Activated CD4-positive, alpha-beta memory T cell treated with anti-CD3 and anti-CD28 coated beads for 36 hours (primary cell): ENCODE measurements around the gene TTC29. TPM values are rescaled to one million over a fixed set of nuclear protein-coding genes. Genes with fewer than 3 reads are reported as not detected.

ENCODE experiments used
- CTCF ChIA-PET: fragments of 350-600 bp; sonication (Branson Sonifier 250); formaldehyde crosslinking; loops from one replicate; lab custom pipeline; 2021; ENCODE audit warnings: antibody characterized with exemption, inconsistent platforms; lab: Charles Lee
- POLR2A ChIA-PET: fragments of 350-600 bp; sonication (Branson Sonifier 250); formaldehyde crosslinking; loops from one replicate; lab custom pipeline; 2021; ENCODE audit warnings: antibody characterized with exemption; lab: Charles Lee
- DNase-seq: peaks from one replicate; pipeline ENCODE4 v3.0.0-alpha.2; 2020
- H3K27ac Mint-ChIP-seq: one replicate; pipeline ENCODE4 v1.8.0; 2021; ENCODE audit warnings: mixed read lengths
- H3K27me3 Mint-ChIP-seq: one replicate; pipeline ENCODE4 v1.8.0; 2021; ENCODE audit warnings: mixed read lengths
- H3K36me3 Mint-ChIP-seq: one replicate; pipeline ENCODE4 v1.8.0; 2021; ENCODE audit warnings: mixed read lengths
- H3K4me1 Mint-ChIP-seq: one replicate; pipeline ENCODE4 v1.8.0; 2021; ENCODE audit warnings: low read depth, mixed read lengths
- H3K4me3 Mint-ChIP-seq: one replicate; pipeline ENCODE4 v1.8.0; 2021; ENCODE audit warnings: mild to moderate bottlenecking, mixed read lengths
- H3K9me3 Mint-ChIP-seq: one replicate; pipeline ENCODE4 v1.8.0; 2021; ENCODE audit warnings: mixed read lengths
- intact Hi-C: fragments of 100-400 bp; cut with micrococcal nuclease; formaldehyde crosslinking; loops from one replicate; pipeline ENCODE4 v1.15.1; 2023
- total RNA-seq, 2 experiments: library from RNA; stranded (reverse); gene quantifications; one replicate each; pipeline ENCODE4 v1.2.3, GENCODE V29; 2021

The TTC29 gene
- total RNA-seq, 2 experiments from 2014 or later = not detected

DNA sequence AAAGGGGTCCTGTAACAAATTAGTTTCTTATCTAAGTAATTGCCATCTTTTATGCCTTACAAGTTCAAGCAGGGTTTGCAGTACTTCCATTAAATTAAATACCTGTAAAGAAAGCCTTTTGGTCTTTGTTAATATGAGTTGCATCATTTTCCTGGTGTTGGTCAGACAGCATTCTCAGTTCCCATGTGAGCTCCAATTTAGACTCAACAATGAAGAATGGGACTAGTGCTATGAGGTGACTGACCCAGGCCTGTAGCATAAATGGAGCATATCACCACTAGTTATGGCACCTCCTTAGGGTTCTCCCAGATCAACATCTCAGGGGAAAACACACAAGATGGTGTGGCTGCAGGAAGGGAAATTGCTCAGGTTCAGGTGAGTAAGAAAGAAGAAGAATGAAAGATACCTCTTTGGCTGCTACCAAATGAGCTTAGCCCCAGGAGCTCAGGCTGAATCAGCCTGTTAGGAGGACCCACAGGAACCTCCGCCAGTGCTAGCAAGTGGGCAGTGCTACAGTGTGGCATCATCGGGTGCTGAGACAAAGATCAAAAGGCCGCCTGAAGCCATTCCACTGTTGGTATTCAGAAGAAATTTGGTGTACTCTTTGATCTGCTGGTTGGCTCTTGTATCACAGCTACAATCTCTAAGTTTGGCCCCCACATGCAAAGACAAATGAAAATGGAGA is 1.8 kb downstream of the TTC29 start:
- POLR2A ChIA-PET = interaction anchor here (0.8 kb wide), 1 partner anchor 26 kb away, joined by 3 read pairs; no protein-coding TSS in a partner anchor
- Mint-ChIP-seq H3K36me3 (no peaks in the 10 kb centered on the region), H3K9me3 (no peaks in the 10 kb centered on the region), H3K4me3 (no peak overlapping the region), H3K4me1 (peaks cover 22% of the 10 kb centered on the region), H3K27me3 (peaks cover 13% of the 10 kb centered on the region), H3K27ac (no peak overlapping the region)
- CTCF ChIA-PET = no interaction called here
- DNase-seq = no peak
- intact Hi-C loops = no loop called here

DNA sequence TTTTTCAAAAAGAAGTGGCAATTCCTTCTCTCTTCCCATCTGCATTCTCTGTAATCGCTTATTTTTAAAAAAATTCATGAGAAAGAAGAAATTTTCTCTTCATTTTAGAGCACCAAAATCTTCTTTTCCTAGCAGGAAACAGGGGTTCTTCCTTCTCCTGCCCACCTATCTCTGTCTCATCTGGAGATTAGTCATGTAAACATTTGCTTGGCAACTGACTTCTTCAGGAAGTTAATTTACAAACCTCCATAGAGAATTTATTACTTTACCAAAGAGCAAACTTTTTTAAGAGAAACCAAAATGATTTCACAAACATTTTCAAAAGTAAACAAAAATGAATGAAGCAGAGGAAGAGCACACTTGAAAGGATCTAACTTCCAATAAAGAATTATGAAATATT is 13.5 kb downstream of the TTC29 start:
- POLR2A ChIA-PET = no interaction called here

DNA sequence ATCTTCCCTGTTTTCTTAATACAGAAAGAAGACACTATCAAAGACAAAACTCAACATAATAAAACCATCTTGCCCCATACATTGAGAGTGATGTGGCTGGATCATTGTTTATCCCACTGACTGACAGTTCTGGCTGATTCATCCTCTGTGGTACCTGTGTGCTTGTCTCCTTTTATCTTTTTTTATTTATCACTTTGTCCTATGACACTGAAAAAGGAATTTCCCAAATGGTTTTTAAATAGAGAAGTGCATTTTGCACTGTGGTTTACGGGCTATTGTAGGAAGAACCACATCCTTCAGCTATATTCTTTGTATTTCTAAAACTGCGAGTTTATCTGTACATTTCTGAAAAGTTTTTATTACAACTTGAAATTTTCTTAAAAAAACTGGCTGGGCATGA is 15.0 kb downstream of the TTC29 start:
- no peak overlapping the region for H3K4me3 Mint-ChIP-seq

More for the DNA sequence above, 13.5 kb downstream of the TTC29 start:
- intact Hi-C loops = no loop called here
- CTCF ChIA-PET = no interaction called here
- H3K27me3 Mint-ChIP-seq = peaks cover 8% of the 10 kb centered on the region
- H3K4me3 Mint-ChIP-seq = no peak overlapping the region
- no peak overlapping the region for H3K27ac Mint-ChIP-seq
- no peaks in the 10 kb centered on the region for H3K9me3 Mint-ChIP-seq
- H3K4me1 Mint-ChIP-seq = no peaks in the 10 kb centered on the region
- no peak for DNase-seq
- no peaks in the 10 kb centered on the region for H3K36me3 Mint-ChIP-seq

DNA sequence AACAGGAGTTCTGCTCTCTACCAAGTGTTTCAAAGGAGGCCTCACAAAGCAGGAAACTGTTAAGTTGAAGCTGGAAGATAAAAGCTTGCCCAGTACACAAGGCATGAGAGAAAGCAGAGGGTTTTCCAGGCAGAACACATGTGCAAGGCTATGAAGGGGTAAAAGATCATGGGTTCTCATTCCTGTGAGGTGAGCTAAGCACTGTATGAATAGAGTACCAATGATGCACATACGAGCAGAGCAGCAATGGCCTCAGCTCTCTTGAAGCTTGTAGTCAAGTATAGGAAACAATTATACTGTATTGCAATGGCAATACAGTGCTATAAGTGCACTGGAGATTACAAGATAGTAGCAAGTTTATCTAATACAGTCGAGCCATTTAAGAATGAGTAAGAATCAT is 18.0 kb downstream of the TTC29 start:
- no peak for DNase-seq
- Mint-ChIP-seq H3K27me3 (peaks cover 8% of the 10 kb centered on the region), H3K4me3 (no peak overlapping the region), H3K27ac (no peak overlapping the region), H3K9me3 (no peaks in the 10 kb centered on the region), H3K4me1 (no peaks in the 10 kb centered on the region), H3K36me3 (no peaks in the 10 kb centered on the region)
- ChIA-PET CTCF (interaction anchor here (0.6 kb wide), 1 partner anchor 480 kb away, joined by 3 read pairs; no protein-coding TSS in a partner anchor), POLR2A (no interaction called here)
- intact Hi-C loops = no loop called here

More for the DNA sequence above, 15.0 kb downstream of the TTC29 start:
- peaks cover 8% of the 10 kb centered on the region for H3K27me3 Mint-ChIP-seq
- ChIA-PET POLR2A (no interaction called here), CTCF (no interaction called here)
- H3K36me3 Mint-ChIP-seq = no peaks in the 10 kb centered on the region
- no peaks in the 10 kb centered on the region for H3K4me1 Mint-ChIP-seq
- no peaks in the 10 kb centered on the region for H3K9me3 Mint-ChIP-seq
- no peak overlapping the region for H3K27ac Mint-ChIP-seq
- DNase-seq = no peak
- intact Hi-C loops = no loop called here

DNA sequence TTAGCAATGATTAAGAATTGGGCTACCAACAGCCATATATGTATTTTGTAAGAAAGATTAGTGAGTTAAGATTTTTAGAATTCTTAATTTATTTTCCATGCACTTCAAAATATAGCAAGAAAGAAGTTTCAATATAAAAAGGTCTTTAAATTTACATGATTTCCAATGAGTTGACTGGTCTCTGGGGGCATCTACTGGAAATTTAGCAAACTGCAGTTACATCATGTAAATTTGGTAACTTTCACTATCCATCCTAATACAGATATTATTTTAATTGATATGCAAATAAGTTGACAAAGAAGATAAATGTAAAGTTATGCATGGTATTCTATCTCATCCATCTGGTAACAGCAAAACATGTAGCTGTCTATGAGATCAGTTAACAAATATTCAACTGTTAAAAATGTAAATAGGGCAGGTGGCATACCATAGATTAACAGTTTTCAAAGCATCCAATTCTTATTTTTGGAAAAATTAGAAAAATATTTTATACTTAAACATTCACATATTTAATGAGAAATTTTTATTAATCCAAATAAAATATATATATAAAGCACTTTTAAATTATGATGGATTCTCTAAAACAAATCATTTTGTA is 29.1 kb downstream of the TTC29 start:
- ChIA-PET CTCF (interaction anchor here (0.7 to 1.2 kb wide), 2 partner anchors 673 to 692 kb away, joined by 3 to 6 read pairs; no protein-coding TSS in a partner anchor), POLR2A (no interaction called here)
- intact Hi-C loops = loop anchor here (1.0 to 10.0 kb wide), 4 partner anchors 575 to 959 kb away; no protein-coding TSS in a partner anchor

DNA sequence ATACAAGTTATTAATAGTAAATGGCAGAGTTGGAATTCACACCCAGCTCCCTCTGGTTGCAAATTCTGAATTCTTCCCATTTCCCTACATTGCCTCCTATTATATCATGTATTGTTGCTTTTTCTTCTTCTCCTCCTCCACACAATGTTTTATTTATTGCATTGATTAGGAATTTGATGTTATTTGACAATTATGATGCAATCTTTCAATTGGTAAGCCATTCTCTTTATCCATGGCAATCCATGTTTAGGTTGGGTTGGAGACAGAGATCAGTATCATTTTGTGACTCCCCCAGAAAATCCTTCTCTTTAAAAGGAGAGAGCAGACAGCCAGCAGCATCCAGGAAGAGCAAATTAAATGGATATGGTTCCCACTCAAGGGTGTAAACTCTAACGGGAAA is 30.5 kb downstream of the TTC29 start:
- Mint-ChIP-seq H3K4me3 (no peak overlapping the region), H3K27ac (no peak overlapping the region), H3K9me3 (no peaks in the 10 kb centered on the region), H3K36me3 (no peaks in the 10 kb centered on the region), H3K4me1 (no peaks in the 10 kb centered on the region), H3K27me3 (peaks cover 4% of the 10 kb centered on the region)
- no peak for DNase-seq
- intact Hi-C loops = loop anchor here (5.0 to 10.0 kb wide), 2 partner anchors 820 to 958 kb away; no protein-coding TSS in a partner anchor
- CTCF ChIA-PET = interaction anchor here (0.7 to 1.2 kb wide), 4 partner anchors 440 to 954 kb away, joined by 3 to 6 read pairs (median 4); no protein-coding TSS in a partner anchor
- POLR2A ChIA-PET = no interaction called here

More for the DNA sequence above, 29.1 kb downstream of the TTC29 start:
- Mint-ChIP-seq H3K27ac (no peak overlapping the region), H3K4me3 (no peak overlapping the region), H3K4me1 (no peaks in the 10 kb centered on the region), H3K27me3 (peaks cover 4% of the 10 kb centered on the region), H3K36me3 (no peaks in the 10 kb centered on the region), H3K9me3 (no peaks in the 10 kb centered on the region)
- no peak for DNase-seq

DNA sequence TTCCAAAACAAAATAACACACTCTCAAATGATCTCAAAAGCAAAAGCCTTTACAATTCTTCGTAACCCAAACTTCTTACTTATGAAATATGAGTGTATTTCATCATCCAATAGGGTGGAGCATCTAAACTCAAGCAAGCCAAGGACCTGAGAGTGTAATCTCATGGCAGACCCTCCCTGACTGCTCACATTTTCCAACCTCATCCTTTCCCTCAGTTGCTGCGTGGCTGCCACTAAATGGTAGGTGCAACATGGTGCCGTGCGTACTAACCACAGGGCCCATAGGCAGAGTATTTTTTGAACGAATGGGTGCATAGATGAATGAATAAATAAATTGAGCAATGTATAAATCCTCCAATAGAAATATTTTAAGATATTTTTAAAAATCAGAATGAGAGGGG is 45.4 kb downstream of the TTC29 start:
- Mint-ChIP-seq H3K4me1 (no peaks in the 10 kb centered on the region), H3K27me3 (peaks cover 8% of the 10 kb centered on the region), H3K27ac (no peak overlapping the region), H3K9me3 (no peaks in the 10 kb centered on the region), H3K36me3 (no peaks in the 10 kb centered on the region), H3K4me3 (no peak overlapping the region)
- POLR2A ChIA-PET = no interaction called here
- no peak for DNase-seq
- intact Hi-C loops = no loop called here
- CTCF ChIA-PET = interaction anchor here (1.1 to 1.7 kb wide), 2 partner anchors 19 to 558 kb away, joined by 4 to 8 read pairs; no protein-coding TSS in a partner anchor

DNA sequence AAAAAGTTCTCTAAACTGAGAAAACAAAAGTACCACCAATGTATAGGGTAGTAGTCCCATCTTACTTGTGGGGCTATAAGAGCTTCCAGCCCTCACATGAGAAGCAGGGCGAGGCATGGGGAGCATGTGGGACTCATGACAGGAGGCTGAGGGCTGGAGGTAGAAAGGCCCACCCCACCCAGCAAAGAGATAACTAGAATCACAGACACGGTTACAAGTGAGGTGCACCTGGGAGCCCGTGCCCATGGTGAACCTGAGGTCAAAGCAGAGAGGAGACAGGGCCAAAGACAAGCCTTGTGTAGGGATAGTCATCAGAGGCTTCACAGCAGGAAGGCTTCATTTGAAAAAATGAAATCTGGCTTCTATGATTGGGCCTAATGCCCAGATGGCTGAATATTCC is 55.4 kb downstream of the TTC29 start:
- no peak overlapping the region for H3K4me3 Mint-ChIP-seq
- POLR2A ChIA-PET = no interaction called here
- no peaks in the 10 kb centered on the region for H3K9me3 Mint-ChIP-seq
- no peaks in the 10 kb centered on the region for H3K27me3 Mint-ChIP-seq
- CTCF ChIA-PET = interaction anchor here (0.5 kb wide), 1 partner anchor 524 kb away, joined by 4 read pairs; no protein-coding TSS in a partner anchor
- H3K4me1 Mint-ChIP-seq = no peaks in the 10 kb centered on the region
- intact Hi-C loops = no loop called here
- H3K36me3 Mint-ChIP-seq = no peaks in the 10 kb centered on the region
- no peak for DNase-seq
- no peak overlapping the region for H3K27ac Mint-ChIP-seq

DNA sequence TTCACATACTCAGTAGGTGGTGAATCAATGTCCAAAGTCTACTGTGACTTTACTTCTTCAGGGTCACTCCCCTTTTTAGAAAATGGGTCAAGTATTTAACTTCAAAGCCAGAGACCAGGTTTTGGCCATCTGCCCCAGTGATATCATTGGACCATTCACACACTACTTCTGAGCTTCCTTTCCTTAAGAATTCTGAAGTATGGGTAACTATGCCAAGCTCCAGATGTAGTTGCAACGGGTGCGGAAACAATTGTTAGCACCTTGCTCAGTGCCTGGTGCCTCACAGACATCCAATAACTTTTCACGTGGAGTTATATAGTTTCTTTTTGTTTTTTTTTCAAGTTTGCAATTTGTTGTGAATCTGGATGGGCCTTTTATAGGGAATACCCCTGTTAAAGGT is 62.6 kb downstream of the TTC29 start:
- H3K27ac Mint-ChIP-seq = no peak overlapping the region
- no peaks in the 10 kb centered on the region for H3K36me3 Mint-ChIP-seq

DNA sequence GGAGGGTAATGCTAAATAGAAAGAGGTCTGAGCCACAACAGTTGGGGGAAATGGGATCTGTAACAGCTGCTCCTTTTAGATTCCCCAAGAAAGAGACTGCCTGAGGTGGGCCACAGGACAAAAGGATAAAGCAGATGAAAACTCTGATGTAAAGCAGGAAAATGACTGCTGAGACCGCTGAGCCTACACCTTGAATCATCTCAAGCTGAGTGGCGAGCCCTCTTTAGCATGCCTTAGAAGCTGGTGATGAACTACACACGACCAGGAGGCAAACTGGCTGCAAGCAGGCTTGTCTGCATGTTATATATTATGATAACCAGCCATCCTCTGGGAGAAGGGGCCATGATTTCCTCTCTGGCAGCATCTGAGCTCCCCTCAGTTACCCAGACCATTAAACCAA is 88.4 kb downstream of the TTC29 start:
- DNase-seq = no peak
- Mint-ChIP-seq H3K27me3 (peaks cover 12% of the 10 kb centered on the region), H3K36me3 (no peaks in the 10 kb centered on the region), H3K4me1 (no peaks in the 10 kb centered on the region), H3K9me3 (no peaks in the 10 kb centered on the region), H3K27ac (no peak overlapping the region), H3K4me3 (no peak overlapping the region)
- intact Hi-C loops = no loop called here
- CTCF ChIA-PET = interaction anchor here (0.6 kb wide), 1 partner anchor 66 kb away, joined by 3 read pairs; no protein-coding TSS in a partner anchor
- POLR2A ChIA-PET = no interaction called here

More for the DNA sequence above, 62.6 kb downstream of the TTC29 start:
- H3K4me1 Mint-ChIP-seq = no peaks in the 10 kb centered on the region
- DNase-seq = no peak
- POLR2A ChIA-PET = no interaction called here
- CTCF ChIA-PET = no interaction called here
- no peaks in the 10 kb centered on the region for H3K27me3 Mint-ChIP-seq
- intact Hi-C loops = no loop called here
- H3K4me3 Mint-ChIP-seq = no peak overlapping the region
- H3K9me3 Mint-ChIP-seq = no peaks in the 10 kb centered on the region

DNA sequence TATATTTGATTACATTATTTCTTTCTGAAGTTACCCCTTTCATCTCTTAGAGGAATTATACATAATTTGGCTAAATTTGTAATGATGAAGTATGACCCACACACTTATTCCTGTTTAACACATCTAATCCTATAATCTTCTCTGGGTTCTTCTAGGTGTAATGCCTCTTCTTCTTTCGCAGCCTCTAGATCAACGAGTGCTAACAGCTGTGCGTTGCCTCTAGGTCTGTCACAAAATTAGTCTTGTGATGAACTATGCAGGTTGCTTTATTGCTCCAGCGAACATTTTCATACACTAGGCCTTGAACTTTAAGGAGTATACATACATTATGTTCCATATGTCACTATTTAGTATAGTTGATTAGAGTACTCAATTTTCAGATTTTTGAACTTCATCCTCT is 89.9 kb downstream of the TTC29 start:
- DNase-seq = no peak
- intact Hi-C loops = no loop called here
- CTCF ChIA-PET = no interaction called here
- no peak overlapping the region for H3K4me3 Mint-ChIP-seq
- H3K4me1 Mint-ChIP-seq = no peaks in the 10 kb centered on the region
- no peaks in the 10 kb centered on the region for H3K36me3 Mint-ChIP-seq
- no peak overlapping the region for H3K27ac Mint-ChIP-seq
- no peaks in the 10 kb centered on the region for H3K9me3 Mint-ChIP-seq
- POLR2A ChIA-PET = no interaction called here
- peaks cover 12% of the 10 kb centered on the region for H3K27me3 Mint-ChIP-seq

DNA sequence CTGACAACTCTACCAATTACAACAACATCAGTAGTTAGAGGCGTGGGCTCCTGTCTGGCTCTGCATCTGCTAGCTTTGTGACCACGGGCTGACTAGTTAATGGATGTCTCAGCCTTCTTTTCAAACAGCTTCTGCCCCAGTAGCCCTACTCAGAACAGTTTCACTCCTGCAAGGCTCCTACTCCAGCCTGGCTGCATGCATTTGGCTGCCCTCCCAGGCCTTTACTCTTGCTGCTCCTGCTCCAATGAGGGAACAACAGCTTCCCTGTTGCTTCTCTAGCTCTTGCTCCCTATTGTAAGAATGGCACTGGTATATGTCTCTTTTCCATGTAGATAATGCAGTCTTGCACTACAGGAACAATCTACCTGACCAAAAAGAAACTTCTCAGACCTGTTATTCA is 93.3 kb downstream of the TTC29 start:
- Mint-ChIP-seq H3K27ac (no peak overlapping the region), H3K9me3 (no peaks in the 10 kb centered on the region), H3K4me3 (no peak overlapping the region), H3K27me3 (peaks cover 10% of the 10 kb centered on the region), H3K4me1 (no peaks in the 10 kb centered on the region), H3K36me3 (no peaks in the 10 kb centered on the region)
- no peak for DNase-seq
- CTCF ChIA-PET = no interaction called here
- intact Hi-C loops = no loop called here
- POLR2A ChIA-PET = interaction anchor here (0.7 kb wide), 1 partner anchor 9 kb away, joined by 3 read pairs; no protein-coding TSS in a partner anchor
